ENCODE data around the gene AQP1.

The AQP1 gene

DNA sequence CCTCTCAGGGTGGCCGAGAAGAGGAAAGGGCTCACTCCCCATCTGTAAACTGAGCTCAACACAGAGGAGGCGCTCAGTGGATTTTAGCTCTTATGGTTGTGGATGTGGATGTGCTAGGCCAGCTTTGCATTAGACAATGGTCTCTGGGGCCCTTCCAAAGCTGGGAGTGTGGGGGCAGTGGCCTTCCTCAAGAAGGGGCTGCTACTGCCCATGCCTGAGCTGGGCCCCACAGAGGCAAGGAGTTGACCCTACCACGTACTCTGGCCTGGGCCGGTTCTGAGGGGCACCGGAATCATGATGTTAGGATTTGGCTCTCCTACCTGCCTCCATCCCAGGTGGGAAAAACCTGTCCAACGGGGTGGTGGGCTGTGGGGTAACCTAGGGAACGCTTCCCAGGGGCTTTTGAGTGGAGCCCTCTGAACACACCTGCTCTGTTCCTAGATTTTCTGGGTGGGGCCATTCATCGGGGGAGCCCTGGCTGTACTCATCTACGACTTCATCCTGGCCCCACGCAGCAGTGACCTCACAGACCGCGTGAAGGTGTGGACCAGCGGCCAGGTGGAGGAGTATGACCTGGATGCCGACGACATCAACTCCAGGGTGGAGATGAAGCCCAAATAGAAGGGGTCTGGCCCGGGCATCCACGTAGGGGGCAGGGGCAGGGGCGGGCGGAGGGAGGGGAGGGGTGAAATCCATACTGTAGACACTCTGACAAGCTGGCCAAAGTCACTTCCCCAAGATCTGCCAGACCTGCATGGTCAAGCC, 11.5 kb downstream of the AQP1 start:
- no peak for DNase-seq (ENCODE audit: low read depth)
- TF ChIP-seq CTCF (IDR thresholded peaks at IDR 0.05; ENCODE audit: insufficient read depth, low read depth, low read length, missing control alignments) = no peak
- H3K4me3 ChIP-seq (ENCODE audit: low read length) = no peak overlapping the region

DNA sequence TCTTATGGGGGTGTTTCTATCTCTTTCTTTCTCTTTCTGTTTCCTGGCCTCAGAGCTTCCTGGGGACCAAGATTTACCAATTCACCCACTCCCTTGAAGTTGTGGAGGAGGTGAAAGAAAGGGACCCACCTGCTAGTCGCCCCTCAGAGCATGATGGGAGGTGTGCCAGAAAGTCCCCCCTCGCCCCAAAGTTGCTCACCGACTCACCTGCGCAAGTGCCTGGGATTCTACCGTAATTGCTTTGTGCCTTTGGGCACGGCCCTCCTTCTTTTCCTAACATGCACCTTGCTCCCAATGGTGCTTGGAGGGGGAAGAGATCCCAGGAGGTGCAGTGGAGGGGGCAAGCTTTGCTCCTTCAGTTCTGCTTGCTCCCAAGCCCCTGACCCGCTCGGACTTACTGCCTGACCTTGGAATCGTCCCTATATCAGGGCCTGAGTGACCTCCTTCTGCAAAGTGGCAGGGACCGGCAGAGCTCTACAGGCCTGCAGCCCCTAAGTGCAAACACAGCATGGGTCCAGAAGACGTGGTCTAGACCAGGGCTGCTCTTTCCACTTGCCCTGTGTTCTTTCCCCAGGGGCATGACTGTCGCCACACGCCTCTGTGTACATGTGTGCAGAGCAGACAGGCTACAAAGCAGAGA, 12.2 kb downstream of the AQP1 start:
- no peak for DNase-seq (ENCODE audit: low read depth)
- no peak overlapping the region for H3K4me3 ChIP-seq (ENCODE audit: low read length)
- TF ChIP-seq CTCF (IDR thresholded peaks at IDR 0.05; ENCODE audit: insufficient read depth, low read depth, low read length, missing control alignments) = no peak

DNA sequence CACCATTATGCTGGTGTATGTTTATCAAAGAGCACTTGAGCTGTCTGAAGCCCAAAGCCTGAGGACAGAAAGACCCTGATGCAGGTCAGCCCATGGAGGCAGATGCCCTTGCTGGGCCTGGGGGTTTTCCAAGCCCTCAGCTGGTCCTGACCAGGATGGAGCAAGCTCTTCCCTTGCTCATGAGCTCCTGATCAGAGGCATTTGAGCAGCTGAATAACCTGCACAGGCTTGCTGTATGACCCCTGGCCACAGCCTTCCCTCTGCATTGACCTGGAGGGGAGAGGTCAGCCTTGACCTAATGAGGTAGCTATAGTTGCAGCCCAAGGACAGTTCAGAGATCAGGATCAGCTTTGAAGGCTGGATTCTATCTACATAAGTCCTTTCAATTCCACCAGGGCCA, 13.0 kb downstream of the AQP1 start:
- no peak overlapping the region for H3K4me3 ChIP-seq (ENCODE audit: low read length)
- DNase-seq (ENCODE audit: low read depth) = no peak
- no peak for TF ChIP-seq CTCF (IDR thresholded peaks at IDR 0.05; ENCODE audit: insufficient read depth, low read depth, low read length, missing control alignments)

GRCh38 chr7:30925117-30925516, 13.5 kb downstream of the AQP1 start:
- no peak for TF ChIP-seq CTCF (IDR thresholded peaks at IDR 0.05; ENCODE audit: insufficient read depth, low read depth, low read length, missing control alignments)
- no peak for DNase-seq (ENCODE audit: low read depth)
- no peak overlapping the region for H3K4me3 ChIP-seq (ENCODE audit: low read length)

- TF ChIP-seq CTCF (IDR thresholded peaks at IDR 0.05; ENCODE audit: insufficient read depth, low read depth, low read length, missing control alignments) = no peak
- no peak for DNase-seq (ENCODE audit: low read depth)
- H3K4me3 ChIP-seq (ENCODE audit: low read length) = no peak overlapping the region
Measured at GRCh38 chr7:30925913-30926312, 14.3 kb downstream of the AQP1 start.

GRCh38 chr7:30926313-30926712, 14.7 kb downstream of the AQP1 start:
- DNase-seq (ENCODE audit: low read depth) = no peak
- H3K4me3 ChIP-seq (ENCODE audit: low read length) = no peak overlapping the region
- no peak for TF ChIP-seq CTCF (IDR thresholded peaks at IDR 0.05; ENCODE audit: insufficient read depth, low read depth, low read length, missing control alignments)

DNA sequence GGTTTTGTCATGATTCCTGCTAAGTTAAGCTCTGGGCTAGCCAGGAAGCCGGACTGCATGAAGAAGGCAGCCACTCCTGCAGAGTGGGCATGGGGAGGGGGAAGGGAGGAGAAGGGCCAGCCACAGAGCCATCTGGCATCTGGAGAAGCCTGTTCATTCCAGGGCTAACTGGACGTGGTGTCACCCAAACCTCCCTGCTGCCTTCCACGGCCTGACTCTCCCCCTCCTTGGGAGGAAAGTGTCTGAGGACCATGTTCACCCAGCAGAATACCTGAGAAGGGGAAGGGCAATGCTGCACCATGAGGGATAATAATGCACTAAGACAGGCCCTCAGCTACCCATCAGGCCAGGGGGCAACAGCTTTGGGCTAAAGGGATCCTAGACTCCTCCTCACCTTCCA, 15.4 kb downstream of the AQP1 start:
- H3K4me3 ChIP-seq (ENCODE audit: low read length) = no peak overlapping the region
- no peak for DNase-seq (ENCODE audit: low read depth)
- TF ChIP-seq CTCF (IDR thresholded peaks at IDR 0.05; ENCODE audit: insufficient read depth, low read depth, low read length, missing control alignments) = no peak
